HG03045 (cell line): ENCODE measurements around the gene MMP11.

Experiments used
- ATAC-seq: cut with Tn5 transposase; IDR thresholded peaks from one replicate; pipeline ENCODE4 v1.9.1; 2021; ENCODE audit warnings: mild to moderate bottlenecking, moderate library complexity; ENCODE audit not compliant: unreplicated experiment

Gene MMP11

GRCh38 chr22:23827351-23827995, 54.8 kb downstream of the MMP11 start:
- no peak for ATAC-seq

GRCh38 chr22:23828800-23829680, 56.4 kb downstream of the MMP11 start:
- no peak for ATAC-seq

- no peak for ATAC-seq
Measured at GRCh38 chr22:23829845-23830372, 57.3 kb downstream of the MMP11 start.

GRCh38 chr22:23831261-23831660, 58.6 kb downstream of the MMP11 start:
- ATAC-seq, result no peak

GRCh38 chr22:23831781-23832180, 59.1 kb downstream of the MMP11 start:
- ATAC-seq, result no peak

GRCh38 chr22:23832226-23833016, 59.8 kb downstream of the MMP11 start:
- no peak for ATAC-seq

- no peak for ATAC-seq
Measured at GRCh38 chr22:23833017-23833751, 60.5 kb downstream of the MMP11 start.
